ENCODE data around the gene MAN1B1.
"Not testable (repeated sequence)": the region's sequence is repeated elsewhere in the genome, so short reads cannot be mapped to it uniquely, and the experiment has no call there.

The MAN1B1 gene

DNA sequence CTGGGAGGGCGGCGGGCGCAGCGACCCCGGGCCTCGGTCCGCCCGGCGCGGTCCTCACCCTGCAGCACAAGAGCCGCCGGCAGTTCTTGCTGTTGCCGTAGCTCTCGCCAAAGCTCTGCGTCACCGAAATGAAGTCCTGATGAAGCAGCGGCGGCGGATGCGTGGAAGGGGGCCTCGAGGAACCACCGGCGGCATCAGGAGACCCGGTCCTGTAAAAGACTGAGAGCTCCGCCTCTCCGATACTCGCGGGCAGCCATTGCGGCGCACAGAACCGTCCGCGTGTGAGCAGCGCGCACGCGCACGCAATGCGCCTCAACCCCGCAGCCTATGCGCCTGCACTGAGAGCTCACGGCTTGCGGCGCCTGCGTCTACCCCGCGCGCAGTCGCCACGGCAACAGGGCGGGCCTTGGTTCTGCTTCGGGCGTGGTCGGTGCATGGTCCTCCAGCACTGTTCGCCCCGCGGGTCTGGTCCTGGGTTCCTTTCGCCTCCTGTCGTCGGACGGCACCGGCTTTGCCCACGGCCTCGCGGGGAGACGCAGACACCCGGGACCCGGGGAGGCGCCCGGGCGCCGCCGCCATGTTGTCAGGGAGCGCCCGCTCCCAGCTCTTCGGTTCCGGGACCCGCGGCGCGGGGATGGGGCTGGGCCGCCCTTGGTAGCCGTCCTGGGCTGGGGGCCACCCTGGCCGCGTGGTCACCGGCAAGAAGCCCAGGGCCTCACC is 42.8 kb downstream of the MAN1B1 start:
- peaks cover 23% of the 10 kb centered on the region for H3K4me1 Mint-ChIP-seq
- peaks cover 29% of the 10 kb centered on the region for H3K27me3 Mint-ChIP-seq (ENCODE audit: low read depth)
- TF ChIP-seq, protein P1, sequence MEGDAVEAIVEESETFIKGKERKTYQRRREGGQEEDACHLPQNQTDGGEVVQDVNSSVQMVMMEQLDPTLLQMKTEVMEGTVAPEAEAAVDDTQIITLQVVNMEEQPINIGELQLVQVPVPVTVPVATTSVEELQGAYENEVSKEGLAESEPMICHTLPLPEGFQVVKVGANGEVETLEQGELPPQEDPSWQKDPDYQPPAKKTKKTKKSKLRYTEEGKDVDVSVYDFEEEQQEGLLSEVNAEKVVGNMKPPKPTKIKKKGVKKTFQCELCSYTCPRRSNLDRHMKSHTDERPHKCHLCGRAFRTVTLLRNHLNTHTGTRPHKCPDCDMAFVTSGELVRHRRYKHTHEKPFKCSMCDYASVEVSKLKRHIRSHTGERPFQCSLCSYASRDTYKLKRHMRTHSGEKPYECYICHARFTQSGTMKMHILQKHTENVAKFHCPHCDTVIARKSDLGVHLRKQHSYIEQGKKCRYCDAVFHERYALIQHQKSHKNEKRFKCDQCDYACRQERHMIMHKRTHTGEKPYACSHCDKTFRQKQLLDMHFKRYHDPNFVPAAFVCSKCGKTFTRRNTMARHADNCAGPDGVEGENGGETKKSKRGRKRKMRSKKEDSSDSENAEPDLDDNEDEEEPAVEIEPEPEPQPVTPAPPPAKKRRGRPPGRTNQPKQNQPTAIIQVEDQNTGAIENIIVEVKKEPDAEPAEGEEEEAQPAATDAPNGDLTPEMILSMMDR (IDR thresholded peaks at IDR 0.05; ENCODE audit: unreplicated experiment in 3 of 3), result no peak
- H3K9me3 Mint-ChIP-seq, result peaks cover 3% of the 10 kb centered on the region
- peak overlapping the region; percentile 86 to 93 (median 89) for H3K4me3 Mint-ChIP-seq
- H3K36me3 Mint-ChIP-seq (ENCODE audit: low read depth), result no peaks in the 10 kb centered on the region
- peak overlapping the region in 2 of 3 experiments; percentile 83 to 86 for H3K27ac Mint-ChIP-seq

DNA sequence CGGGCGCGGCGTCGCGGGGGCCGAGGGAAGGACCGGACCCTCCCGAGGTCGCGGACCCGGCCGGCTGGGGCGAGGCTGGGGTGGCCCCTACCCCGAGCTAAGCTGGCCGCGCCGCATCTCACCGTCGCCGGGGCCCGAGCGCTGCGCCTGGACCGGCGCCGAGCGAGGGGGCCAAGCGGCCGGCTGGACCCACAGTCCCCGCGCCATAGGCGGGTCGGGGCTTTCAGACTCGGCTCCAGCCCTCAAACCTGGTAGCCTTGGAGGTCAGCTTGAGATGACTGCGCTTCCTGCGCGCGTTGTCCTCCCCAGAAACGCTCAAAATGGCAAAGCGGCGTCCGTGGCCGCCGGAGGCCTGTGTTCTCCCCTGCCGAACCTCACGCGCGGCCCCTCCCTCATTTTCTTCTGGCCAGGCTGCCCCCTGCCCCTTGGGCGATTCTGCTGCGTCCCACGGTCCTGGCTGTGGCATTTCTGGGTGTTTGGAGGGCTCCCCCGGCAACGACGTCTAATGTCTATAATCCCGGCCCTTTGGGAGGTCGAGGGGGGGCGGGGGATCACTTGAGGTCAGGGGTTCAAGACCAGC is 43.5 kb downstream of the MAN1B1 start:
- TF ChIP-seq, protein P1 (IDR thresholded peaks at IDR 0.05; ENCODE audit: unreplicated experiment in 3 of 3), result no peak
- H3K36me3 Mint-ChIP-seq (ENCODE audit: low read depth), result no peaks in the 10 kb centered on the region
- peak overlapping the region in 2 of 3 experiments; percentile 37 to 52 for H3K27ac Mint-ChIP-seq
- H3K4me3 Mint-ChIP-seq, result peak overlapping the region; percentile 83 to 86 (median 85)
- H3K27me3 Mint-ChIP-seq (ENCODE audit: low read depth), result peaks cover 29% of the 10 kb centered on the region
- H3K4me1 Mint-ChIP-seq, result peaks cover 23% of the 10 kb centered on the region
- H3K9me3 Mint-ChIP-seq, result peaks cover 3% of the 10 kb centered on the region

DNA sequence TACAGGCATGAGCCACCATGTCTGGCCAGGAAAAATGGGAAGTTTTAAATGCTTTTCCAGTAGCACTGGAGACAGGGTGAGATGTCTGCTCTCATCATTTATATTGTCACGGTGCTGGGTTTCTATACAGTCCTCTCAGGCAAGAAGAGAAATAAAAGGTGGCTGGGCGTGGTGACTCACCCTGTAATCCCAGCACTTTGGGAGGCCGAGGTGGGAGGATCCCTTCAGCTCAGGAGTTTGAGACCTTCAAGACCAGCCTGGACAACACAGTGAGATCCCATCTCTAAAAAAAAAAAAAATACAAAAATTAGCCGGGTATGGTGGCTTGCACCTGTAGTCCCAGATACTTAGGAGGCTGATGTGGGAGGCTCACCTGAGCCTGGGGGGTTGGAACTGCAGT is 47.4 kb downstream of the MAN1B1 start:
- Mint-ChIP-seq H3K4me1 (no peaks in the 10 kb centered on the region), H3K27ac (no peak overlapping the region), H3K9me3 (peaks cover 3% of the 10 kb centered on the region), H3K27me3 (ENCODE audit: low read depth) (peaks cover 63% of the 10 kb centered on the region), H3K4me3 (peak overlapping the region in 1 of 3 experiments; percentile 23), H3K36me3 (ENCODE audit: low read depth) (no peaks in the 10 kb centered on the region)
- TF ChIP-seq, protein P1 (IDR thresholded peaks at IDR 0.05; ENCODE audit: unreplicated experiment in 3 of 3), result no peak

DNA sequence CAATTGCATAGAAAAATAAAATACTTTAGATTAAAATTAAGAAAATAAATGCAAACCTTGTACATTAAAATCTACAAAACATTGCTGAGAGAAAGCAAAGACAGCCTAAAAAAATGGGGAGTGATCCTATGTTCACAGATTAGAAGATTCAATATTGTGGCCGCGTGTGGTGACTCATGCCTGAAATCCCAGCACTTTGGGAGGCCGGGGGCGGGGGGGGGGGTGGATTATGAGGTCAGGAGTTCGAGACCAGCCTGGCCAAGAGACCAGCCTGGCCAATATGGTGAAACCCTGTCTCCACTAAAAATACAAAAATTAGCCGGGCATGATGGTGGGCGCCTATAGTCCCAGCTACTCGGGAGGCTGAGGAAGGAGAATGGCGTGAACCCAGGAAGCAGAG is 48.4 kb downstream of the MAN1B1 start:
- H3K27ac Mint-ChIP-seq; H3K9me3 Mint-ChIP-seq; H3K4me3 Mint-ChIP-seq; H3K4me1 Mint-ChIP-seq; H3K36me3 Mint-ChIP-seq (ENCODE audit: low read depth): not testable (repeated sequence)
- peaks cover 72% of the 10 kb centered on the region for H3K27me3 Mint-ChIP-seq (ENCODE audit: low read depth)

- TF ChIP-seq, protein P1 (IDR thresholded peaks at IDR 0.05; ENCODE audit: unreplicated experiment in 3 of 3), result no peak
- no peak overlapping the region for H3K27ac Mint-ChIP-seq
- peaks cover 5% of the 10 kb centered on the region for H3K9me3 Mint-ChIP-seq
- no peak overlapping the region for H3K4me3 Mint-ChIP-seq
- H3K4me1 Mint-ChIP-seq, result no peaks in the 10 kb centered on the region
- peaks cover 76% of the 10 kb centered on the region for H3K27me3 Mint-ChIP-seq (ENCODE audit: low read depth)
- H3K36me3 Mint-ChIP-seq (ENCODE audit: low read depth), result no peaks in the 10 kb centered on the region
These were observed 49.6 kb downstream of the MAN1B1 start for GRCh38 chr9:137136261-137136880.

DNA sequence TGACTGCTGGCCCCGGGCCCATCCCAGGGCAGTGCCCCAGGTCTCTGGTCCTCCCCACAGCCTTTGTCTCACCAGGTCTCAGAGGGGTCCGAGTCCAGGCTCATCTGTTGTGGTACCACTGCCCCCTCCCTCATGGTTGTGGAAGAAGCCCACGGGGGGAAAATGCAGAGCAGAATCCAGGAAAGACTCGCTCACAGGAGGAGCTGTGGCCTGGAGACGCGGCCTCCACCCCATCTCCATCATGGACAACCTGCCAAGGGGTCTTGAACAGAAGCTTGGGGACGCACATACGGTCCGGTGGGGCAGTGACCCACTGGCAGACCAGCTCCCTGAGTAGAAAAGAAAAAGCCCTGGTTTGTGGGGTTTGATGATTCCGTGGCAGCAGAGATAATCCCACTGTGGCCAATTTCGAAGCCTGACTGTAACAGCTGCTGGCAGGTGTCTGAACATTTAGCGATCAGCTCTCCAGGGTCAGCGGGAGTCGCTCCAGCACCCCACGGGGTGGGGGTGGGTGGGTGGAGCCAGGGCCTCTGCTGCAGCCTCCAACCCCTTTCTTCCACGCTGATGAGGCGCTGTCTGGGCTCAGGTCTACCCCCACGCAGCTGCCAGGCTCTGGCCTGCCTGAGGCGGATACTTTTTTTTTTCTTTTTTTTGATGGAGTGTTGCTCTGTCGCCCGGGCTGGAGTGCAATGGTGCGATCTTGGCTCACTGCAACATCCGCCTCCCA is 50.3 kb downstream of the MAN1B1 start:
- no peak overlapping the region for H3K27ac Mint-ChIP-seq
- TF ChIP-seq, protein P1 (IDR thresholded peaks at IDR 0.05; ENCODE audit: unreplicated experiment in 3 of 3), result no peak

More for the DNA sequence above, 50.3 kb downstream of the MAN1B1 start:
- Mint-ChIP-seq H3K36me3 (ENCODE audit: low read depth) (no peaks in the 10 kb centered on the region), H3K9me3 (peaks cover 5% of the 10 kb centered on the region), H3K27me3 (ENCODE audit: low read depth) (peaks cover 82% of the 10 kb centered on the region), H3K4me1 (no peaks in the 10 kb centered on the region), H3K4me3 (no peak overlapping the region)

All from nephron (organoid).